Measurements from ENCODE around the gene ZFHX3. TPM values are rescaled to one million over a fixed set of nuclear protein-coding genes. Genes with fewer than 3 reads are reported as not detected.

The ZFHX3 gene
- total and polyA plus RNA-seq, 2 of the 8 experiments (the other 6 are each of a cell fraction or from before 2014, with no cell fraction given): 0.08 to 0.99 TPM

DNA sequence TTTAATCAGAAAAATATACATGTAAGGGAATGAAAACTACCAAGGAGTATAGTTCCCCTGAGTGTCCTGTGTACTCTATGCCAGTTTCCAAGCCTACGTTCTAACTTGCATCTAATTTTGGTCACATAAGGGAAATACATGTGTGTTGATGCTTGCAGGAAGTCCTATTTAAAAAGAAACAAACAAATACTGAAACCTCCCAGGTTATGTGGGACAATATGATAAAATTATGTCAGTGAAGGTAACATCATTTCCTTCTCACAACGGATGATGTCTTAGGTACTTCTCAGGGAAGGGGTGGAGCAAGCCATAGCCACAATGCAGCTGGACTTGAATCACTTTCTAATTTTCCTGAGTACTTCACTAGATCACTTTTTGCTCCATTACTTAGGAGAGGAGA lies 115.9 kb downstream of the ZFHX3 start:
- Histone ChIP-seq H3K9ac (replicated peaks in 1 of 4; ENCODE audit: extremely low read depth in 1 of 4, low read depth in 3 of 4, low read length in 3 of 4) (no peak overlapping the region), H3K23ac (ENCODE audit: insufficient read length) (no peak overlapping the region), H4K91ac (replicated peaks; ENCODE audit: insufficient read length, low read length) (no peak overlapping the region), H3K14ac (ENCODE audit: insufficient read length) (no peak overlapping the region), H2AK5ac (ENCODE audit: low read depth, low read length) (no peak overlapping the region), H4K20me1 (replicated peaks in 1 of 2; ENCODE audit: control insufficient read depth in 1 of 2, insufficient read depth in 2 of 2, low read length in 2 of 2) (no peaks in the 10 kb centered on the region), H3K79me1 (ENCODE audit: low read depth, low read length) (no peaks in the 10 kb centered on the region), H3K56ac (replicated peaks; ENCODE audit: insufficient read length, low read depth, low read length) (no peak overlapping the region), H3K9me3 (ENCODE audit: insufficient read depth in 2 of 2, low read depth in 1 of 2, low read length in 1 of 2) (no peaks in the 10 kb centered on the region), H3K36me3 (ENCODE audit: control insufficient read depth in 2 of 4, insufficient read depth in 4 of 4, low read length in 3 of 4) (no peaks in the 10 kb centered on the region), H4K8ac (ENCODE audit: extremely low read depth, insufficient read depth, low read length) (no peak overlapping the region), H2BK120ac (replicated peaks; ENCODE audit: low read depth, low read length) (no peak overlapping the region), H3K4me2 (ENCODE audit: insufficient read depth in 1 of 2, low read depth in 2 of 2, low read length in 2 of 2) (no peak overlapping the region), H2AFZ (ENCODE audit: low read length) (no peak overlapping the region), H3K27ac (ENCODE audit: low read depth, low read length) (no peak overlapping the region), H3K27me3 (replicated peaks in 1 of 4; ENCODE audit: control insufficient read depth in 3 of 4, extremely low read depth in 1 of 4, insufficient read depth in 3 of 4, low read length in 3 of 4) (no peaks in the 10 kb centered on the region), H2BK20ac (ENCODE audit: low read length) (no peak overlapping the region), H3K18ac (ENCODE audit: extremely low read depth, low read length) (no peak overlapping the region), H3K23me2 (ENCODE audit: low read depth, low read length) (no peaks in the 10 kb centered on the region), H2BK5ac (ENCODE audit: low read depth, low read length) (no peak overlapping the region), H4K5ac (ENCODE audit: insufficient read length, low read depth, low read length) (no peak overlapping the region), H3K79me2 (ENCODE audit: control insufficient read depth in 1 of 2, insufficient read depth in 2 of 2, low read length in 2 of 2) (no peaks in the 10 kb centered on the region), H2BK12ac (ENCODE audit: low read depth, low read length) (no peak overlapping the region), H3K4me1 (replicated peaks in 1 of 4; ENCODE audit: control insufficient read depth in 3 of 4, insufficient read depth in 4 of 4, low read length in 3 of 4) (peaks cover 3 to 11% (median 8%) of the 10 kb centered on the region in 4 experiments; a peak in 5 of 7 replicates), H2BK15ac (ENCODE audit: low read length) (no peak overlapping the region), H3K4me3 (ENCODE audit: extremely low read depth in 1 of 4, insufficient read depth in 2 of 4, low read depth in 3 of 4, low read length in 4 of 4) (no peak overlapping the region), H3K4ac (replicated peaks; ENCODE audit: insufficient read length, low read depth, low read length) (no peak overlapping the region)
- ChIA-PET CTCF (ENCODE audit: partially characterized antibody) (interaction anchor here (0.6 to 1.1 kb wide), 4 partner anchors 15 to 75 kb away, joined by 3 to 4 read pairs (median 4); no protein-coding TSS in a partner anchor), POLR2A (ENCODE audit: partially characterized antibody) (interaction anchor here (0.7 to 1.5 kb wide), 2 partner anchors 12 to 67 kb away, joined by 4 to 5 read pairs; no protein-coding TSS in a partner anchor)
- whole genome bisulfite sequencing, 2 experiments (ENCODE audit: extremely low coverage in 1 of 2, insufficient coverage in 1 of 2, insufficient read length in 1 of 2, insufficient replicate concordance in 2 of 2, low coverage in 1 of 2, low lambda C conversion rate in 2 of 2, missing lambda C conversion rate in 1 of 2): 80% methylated on average over 2 of the region's 2 CpGs; no CpG with 5 or more reads in 1 of the 2 experiments
- FAIRE-seq (no peak), DNase-seq (ENCODE audit: low read depth in 1 of 2, low spot score in 2 of 2) (no peak)
- TF ChIP-seq SAP30 (IDR thresholded peaks at IDR 0.05; ENCODE audit: insufficient read depth, insufficient replicate concordance, low read length) (no peak), JUN (IDR thresholded peaks at IDR 0.05; ENCODE audit: low read depth, low read length) (no peak), SRF (IDR thresholded peaks at IDR 0.05; ENCODE audit: low read depth, low read length) (no peak), GTF2F1 (IDR thresholded peaks at IDR 0.05; ENCODE audit: borderline replicate concordance, low read depth, low read length) (no peak)
